Limb (tissue), 2 donors: ENCODE results near the gene SUMO1.

Source experiments
- DNase-seq, 2 donors: peaks; one replicate each; pipeline ENCODE4 v3.0.0-alpha.2; 2016; ENCODE audit errors: extremely low spot score in 2 of 2

The SUMO1 gene

DNA sequence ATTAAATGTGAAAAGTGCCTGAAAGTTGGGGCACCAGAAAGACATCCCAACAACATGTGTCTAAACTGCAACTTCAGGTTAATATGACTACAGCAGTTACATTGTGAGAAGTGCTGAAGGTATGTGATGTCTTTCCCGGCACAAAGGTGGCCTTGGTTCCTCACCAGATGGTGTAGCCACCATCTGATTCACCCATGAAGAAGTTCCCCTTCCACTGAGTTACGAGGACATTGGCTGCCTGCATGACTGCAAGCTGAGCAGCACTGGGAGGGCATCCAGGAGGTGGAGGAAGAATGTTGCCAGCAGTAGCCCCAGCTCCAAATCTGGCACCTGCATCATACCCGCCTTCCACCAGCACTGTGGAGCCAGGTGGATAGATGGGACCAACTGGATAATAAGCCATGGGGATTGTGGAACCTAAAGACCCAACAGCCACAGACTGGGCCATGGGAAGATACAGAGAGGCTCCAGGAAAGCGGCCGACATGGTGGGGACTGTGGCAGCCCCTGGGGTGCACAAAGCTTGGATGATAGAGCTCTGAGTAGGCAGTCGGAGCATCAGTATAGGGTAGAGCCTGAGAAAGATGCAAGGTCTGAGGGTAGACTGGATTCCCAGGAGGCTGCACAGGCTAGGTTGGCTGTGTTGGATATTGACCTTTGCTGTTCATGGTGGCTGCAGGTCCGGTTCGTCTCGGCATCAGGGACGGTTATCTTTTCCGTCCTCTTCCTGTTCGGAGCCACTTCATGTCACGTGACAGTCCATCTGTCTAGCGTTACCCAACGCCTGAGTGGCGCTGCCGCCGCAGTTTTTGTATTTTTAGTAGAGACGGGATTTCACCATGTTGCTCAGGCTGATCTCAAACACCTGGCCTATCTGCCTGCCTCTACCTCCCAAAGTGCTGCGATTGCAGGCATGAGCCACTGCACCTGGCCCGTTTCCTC is 36.9 kb downstream of the SUMO1 start:
- DNase-seq, result no peak

- no peak for DNase-seq
Observed at GRCh38 chr2:202196727-202197126, 41.7 kb downstream of the SUMO1 start.

GRCh38 chr2:202194418-202194817 is 44.0 kb downstream of the SUMO1 start:
- no peak for DNase-seq

DNA sequence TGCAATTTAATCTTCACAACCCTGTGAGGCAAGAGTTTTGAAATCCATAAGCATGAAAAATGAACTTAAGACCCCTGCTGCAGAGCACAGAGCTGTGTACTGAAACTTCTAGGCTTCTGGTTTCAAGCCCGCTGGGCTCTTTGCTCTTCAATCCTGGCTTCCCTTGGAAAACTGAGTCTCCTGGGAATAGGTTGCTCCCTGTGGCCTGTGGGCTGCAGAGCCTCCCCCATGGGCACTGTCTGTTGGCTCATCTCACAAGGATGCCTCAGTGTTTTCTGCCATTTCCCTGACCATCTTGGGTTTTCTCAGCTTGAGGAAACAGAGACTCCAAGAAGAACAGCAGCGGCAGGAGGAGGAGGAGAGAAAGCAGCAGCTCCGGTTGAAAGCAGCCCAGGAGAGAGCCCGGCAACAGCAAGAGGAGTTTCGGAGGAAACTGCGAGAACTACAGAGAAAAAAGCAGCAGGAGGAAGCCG is 44.5 kb downstream of the SUMO1 start:
- no peak for DNase-seq

GRCh38 chr2:202193305-202193704 is 45.1 kb downstream of the SUMO1 start:
- DNase-seq, result no peak

- no peak for DNase-seq
Observed at GRCh38 chr2:202187570-202187969, 50.8 kb downstream of the SUMO1 start.

- DNase-seq, result no peak
Observed at GRCh38 chr2:202186641-202187202, 51.7 kb downstream of the SUMO1 start.

DNA sequence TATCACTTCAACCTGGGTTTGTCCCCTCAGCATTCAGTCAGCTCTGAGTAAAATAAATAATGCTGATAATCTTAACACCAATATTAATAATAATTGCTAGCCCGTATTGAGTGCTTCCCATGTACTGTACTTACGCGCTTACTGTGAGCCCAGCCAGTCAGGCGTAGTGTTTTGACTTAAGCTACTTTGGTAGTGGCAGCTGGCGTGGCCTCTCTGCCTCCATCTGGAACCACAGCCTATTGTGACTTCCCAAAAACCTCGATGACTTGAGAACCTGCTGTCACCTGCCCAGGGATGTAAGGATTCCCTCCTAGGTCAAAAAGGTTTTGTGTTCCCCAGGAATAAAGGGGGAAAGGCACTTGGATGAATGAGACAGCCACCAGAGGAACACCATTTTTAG is 53.2 kb downstream of the SUMO1 start:
- DNase-seq, result no peak

- no peak for DNase-seq
Observed at GRCh38 chr2:202184557-202184956, 53.8 kb downstream of the SUMO1 start.

GRCh38 chr2:202178346-202178958 is 59.9 kb downstream of the SUMO1 start:
- peak; percentile 66 to 86 for DNase-seq

DNA sequence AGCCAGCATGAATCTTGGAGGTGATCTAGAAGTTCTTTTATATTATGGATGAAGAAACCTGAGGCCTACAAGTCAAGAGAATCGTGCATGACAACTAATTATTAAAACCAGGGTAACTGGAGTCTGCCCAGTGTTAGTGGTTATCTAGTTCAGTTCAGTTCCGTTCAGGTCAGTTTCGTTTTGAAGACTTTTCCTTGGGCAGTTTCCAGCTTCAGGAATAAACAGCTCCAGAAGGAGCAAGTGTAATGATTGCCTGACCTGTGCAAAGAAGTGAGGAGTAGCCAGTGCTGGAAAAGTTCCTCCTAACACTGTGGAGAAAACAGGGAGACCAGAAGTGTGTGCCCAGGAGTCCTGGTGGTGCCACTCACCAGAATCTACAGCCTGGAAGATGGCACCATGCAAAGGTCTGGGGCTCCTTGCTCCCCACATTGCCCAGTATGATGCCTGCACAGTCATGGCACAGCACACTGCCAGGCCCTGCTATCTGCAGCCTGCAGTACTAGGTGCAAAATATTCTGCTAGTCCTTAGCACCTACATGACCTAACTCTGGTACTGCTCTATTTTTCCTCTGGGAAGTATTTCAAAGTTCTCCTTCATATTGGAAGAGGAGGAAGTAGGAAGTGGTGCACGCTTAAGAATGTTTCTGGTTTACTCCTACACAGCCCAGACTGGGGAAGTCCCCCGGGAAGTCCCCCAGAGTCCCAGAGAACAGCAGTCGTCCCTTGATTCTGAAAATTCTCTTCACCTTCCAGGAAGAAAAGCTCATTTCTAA is 65.8 kb downstream of the SUMO1 start:
- no peak for DNase-seq

DNA sequence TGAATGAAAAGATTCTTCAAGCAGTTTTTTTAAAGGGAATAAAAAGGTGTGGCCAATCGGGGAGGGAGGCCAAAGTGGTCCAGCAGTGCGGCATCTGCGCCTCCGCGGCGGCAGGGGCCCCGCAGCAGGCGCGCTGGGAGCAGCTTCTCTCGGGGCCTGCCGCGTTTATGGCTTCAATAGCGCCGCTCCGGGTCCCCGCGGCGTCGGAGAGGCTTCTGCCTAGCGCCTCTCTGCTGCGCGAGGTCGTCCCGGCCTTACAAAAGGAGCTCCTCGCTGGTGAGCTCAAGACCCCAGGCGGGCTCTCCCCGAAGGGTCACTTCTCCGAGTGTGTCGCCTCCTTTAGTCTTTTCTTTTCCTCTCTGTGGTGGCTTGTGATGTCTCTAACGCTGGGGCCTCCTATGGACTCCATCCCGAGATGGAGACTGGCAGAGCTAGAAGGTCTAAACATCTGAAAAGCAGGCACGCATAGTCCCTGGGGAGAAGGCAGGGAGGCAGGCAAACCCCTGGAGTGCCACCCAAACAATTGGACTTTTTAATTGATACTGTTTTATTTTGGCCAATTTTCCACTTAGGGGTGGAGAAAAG is 67.1 kb downstream of the SUMO1 start:
- peak in 1 of 2 donors; percentile 58 for DNase-seq

DNA sequence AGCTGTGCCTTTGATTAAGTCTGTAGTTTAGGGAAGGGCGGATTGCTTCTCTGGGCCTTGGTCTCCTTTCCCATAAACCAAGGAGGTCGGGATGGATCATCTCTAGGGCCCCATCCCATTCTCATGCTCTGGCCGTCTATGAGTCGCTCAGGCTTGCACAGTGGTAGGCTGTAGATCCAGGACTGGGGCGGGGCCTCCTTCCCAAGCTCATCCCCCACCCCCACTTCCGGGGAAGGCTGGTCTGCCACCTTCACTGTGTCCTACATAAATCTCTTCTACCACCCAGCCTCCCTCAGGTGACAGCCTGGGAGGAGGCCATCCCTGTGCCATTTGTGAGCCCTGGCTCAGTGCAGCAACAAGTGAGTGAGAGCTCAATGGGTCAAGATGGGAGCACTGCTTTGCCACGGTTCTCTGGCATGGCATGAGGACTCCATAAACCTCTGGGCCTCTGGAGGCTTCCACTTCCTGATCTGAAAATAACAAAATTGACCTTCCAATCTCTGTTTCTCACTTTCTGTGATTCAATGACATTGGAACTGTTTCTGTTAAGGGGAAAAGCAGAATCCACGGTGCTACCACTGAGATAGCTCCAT is 68.5 kb downstream of the SUMO1 start:
- DNase-seq, result no peak

GRCh38 chr2:202169131-202169530 is 69.3 kb downstream of the SUMO1 start:
- DNase-seq, result no peak

GRCh38 chr2:202165945-202166344 is 72.5 kb downstream of the SUMO1 start:
- no peak for DNase-seq

DNA sequence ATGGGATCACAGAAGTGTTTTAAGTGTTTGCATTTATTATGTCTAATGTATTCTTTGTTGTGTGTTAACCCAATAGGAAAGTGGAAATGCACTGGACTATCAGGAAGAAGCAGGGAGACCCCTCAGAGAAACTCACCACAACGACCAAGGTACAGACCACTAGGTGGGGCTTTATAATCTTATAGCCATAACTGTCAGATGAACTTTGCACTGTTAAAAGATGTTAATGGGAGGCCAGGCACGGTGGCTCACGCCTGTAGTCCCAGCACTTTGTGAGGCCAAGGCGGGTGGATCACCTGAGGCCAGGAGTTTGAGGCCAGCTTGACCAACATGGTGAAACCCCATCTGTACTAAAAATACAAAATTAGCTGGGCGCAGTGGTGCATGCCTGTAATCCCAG is 73.2 kb downstream of the SUMO1 start:
- DNase-seq, result no peak

DNA sequence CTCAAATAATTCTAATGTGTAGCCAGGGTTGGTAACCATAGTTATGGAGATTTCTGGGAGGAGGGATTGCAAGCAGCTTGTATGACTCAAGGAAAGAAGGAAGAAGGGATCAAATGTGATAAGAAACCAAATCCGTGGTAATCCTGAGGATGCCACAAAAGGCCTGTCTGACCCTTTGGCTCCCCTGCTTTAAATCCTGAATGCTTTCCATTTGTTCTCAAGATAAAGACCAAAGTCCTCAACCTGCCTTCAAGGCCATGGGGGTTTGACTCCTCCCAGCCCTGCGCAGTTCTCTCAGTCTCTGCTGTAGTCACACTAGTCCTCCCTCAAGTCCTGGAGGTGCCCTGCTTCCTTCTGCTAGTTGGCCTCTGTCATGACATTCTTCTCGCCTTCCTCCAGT is 74.0 kb downstream of the SUMO1 start:
- DNase-seq, result no peak

DNA sequence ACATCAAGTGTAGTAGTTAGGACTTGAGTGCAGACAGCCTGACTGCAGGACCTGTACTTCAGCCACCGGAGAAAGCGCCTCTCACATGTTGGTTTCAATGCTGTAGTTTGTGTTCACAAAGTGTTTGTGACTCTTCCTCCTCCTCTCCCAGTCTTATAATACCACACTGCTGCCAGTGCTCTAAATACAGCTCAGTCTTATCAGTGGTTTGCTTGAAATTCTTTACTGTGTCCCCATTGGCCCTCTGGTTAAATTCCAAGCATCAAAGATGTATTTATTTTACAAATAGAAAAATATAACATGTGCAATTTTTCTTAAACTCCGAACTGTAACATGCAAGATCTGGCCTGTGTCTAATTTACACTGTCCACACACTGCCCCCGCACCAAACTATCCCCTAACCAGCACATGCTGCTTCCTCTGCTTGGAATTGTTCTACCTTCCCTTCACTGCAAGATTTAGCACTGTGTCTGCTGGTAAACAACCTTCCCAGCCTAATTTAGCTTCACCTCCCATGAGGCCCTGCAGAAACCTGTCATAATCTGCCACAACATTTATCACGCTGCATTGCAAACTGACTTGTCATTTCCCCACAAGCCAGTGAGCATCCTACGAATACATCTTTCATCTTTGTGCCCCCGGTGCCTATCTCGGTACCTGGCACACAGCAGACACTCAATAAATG is 77.1 kb downstream of the SUMO1 start:
- DNase-seq, result no peak

DNA sequence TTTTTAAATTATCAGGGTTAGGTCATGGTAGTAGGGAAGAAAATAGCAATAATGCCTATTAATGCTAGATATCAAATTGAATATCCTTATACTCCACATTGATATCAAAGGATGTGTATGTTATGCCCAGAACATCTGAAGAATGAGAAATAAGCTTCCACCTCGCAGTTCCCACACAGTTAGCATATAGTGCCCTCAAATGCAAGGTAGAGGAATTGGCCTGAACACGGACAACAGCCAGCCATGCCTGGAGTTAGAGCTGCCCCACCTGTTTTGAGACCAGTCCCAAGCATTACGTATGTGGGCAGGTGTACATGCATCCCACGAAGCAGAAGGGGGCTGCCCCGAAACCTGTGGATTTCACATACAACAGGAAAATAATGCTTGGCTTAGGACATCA is 79.6 kb downstream of the SUMO1 start:
- DNase-seq, result no peak
